Mesothelial cell of epicardium (in vitro differentiated cells): ENCODE results near the gene NPY2R. TPM values are rescaled to one million over a fixed set of nuclear protein-coding genes. Genes with fewer than 3 reads are reported as not detected.

ENCODE experiments used
- DNase-seq, 2 experiments: peaks; one replicate each; pipeline ENCODE4 v3.0.0; 2021; ENCODE audit warnings: low spot score in 2 of 2; ENCODE audit not compliant: unreplicated experiment in 2 of 2
- H3K27ac Mint-ChIP-seq: 2 replicates; pipeline ENCODE4 v1.8.0; 2021; ENCODE audit warnings: mixed read lengths
- H3K27me3 Mint-ChIP-seq: 2 replicates; pipeline ENCODE4 v1.8.0; 2021; ENCODE audit warnings: low read depth, mixed read lengths
- H3K36me3 Mint-ChIP-seq: 2 replicates; pipeline ENCODE4 v1.8.0; 2021; ENCODE audit warnings: mixed read lengths
- H3K4me1 Mint-ChIP-seq: 2 replicates; pipeline ENCODE4 v1.8.0; 2021; ENCODE audit warnings: mixed read lengths
- H3K4me3 Mint-ChIP-seq: 2 replicates; pipeline ENCODE4 v1.8.0; 2021; ENCODE audit warnings: mild to moderate bottlenecking, moderate library complexity, mixed read lengths
- H3K9me3 Mint-ChIP-seq: 2 replicates; pipeline ENCODE4 v1.8.0; 2021; ENCODE audit warnings: mixed read lengths
- CTCF ChIP-seq: fragments of 200-600 bp; sonication (generic); IDR thresholded peaks from one replicate; pipeline ENCODE4 v1.5.0; 2021; ENCODE audit warnings: antibody characterized with exemption; ENCODE audit not compliant: unreplicated experiment
- total RNA-seq: library from RNA; stranded (reverse); gene quantifications from 3 replicates; pipeline ENCODE4 v1.2.1, GENCODE V29; 2021

Gene NPY2R
- 0.09 TPM in 1 of 3 replicates, not detected in the others for total RNA-seq

GRCh38 chr4:155208258-155209054 lies at the start of gene NPY2R:
Gene NPY2R, plus strand, starts transcription at chr4:155208636. Its CDS starts 5,304 bp downstream, at chr4:155213940.
- peaks cover 12% of the 10 kb centered on the region for H3K4me1 Mint-ChIP-seq
- no peak within 1 kb of the TSS for H3K27ac Mint-ChIP-seq
- peak in 1 of 2 experiments; percentile 40 for DNase-seq
- no peaks in the 10 kb centered on the region for H3K9me3 Mint-ChIP-seq
- TF ChIP-seq CTCF: no peak
- no peaks in the 10 kb centered on the region for H3K36me3 Mint-ChIP-seq
- H3K4me3 Mint-ChIP-seq: peak within 1 kb of the TSS; percentile 72
- H3K27me3 Mint-ChIP-seq: peaks cover 88% of the 10 kb centered on the region

- Mint-ChIP-seq H3K27me3 (peaks cover 6% of the 10 kb centered on the region), H3K27ac (no peak overlapping the region), H3K4me1 (no peaks in the 10 kb centered on the region), H3K36me3 (no peaks in the 10 kb centered on the region), H3K4me3 (no peak overlapping the region), H3K9me3 (no peaks in the 10 kb centered on the region)
- DNase-seq: no peak
- TF ChIP-seq CTCF: no peak
These were observed 47.1 kb upstream of the NPY2R start for GRCh38 chr4:155161357-155161756.

GRCh38 chr4:155164718-155165117 lies 43.7 kb upstream of the NPY2R start:
- Mint-ChIP-seq H3K27ac (no peak overlapping the region), H3K4me1 (no peaks in the 10 kb centered on the region)
- TF ChIP-seq CTCF: no peak

GRCh38 chr4:155170569-155170968 lies 37.9 kb upstream of the NPY2R start:
- H3K36me3 Mint-ChIP-seq: no peaks in the 10 kb centered on the region
- H3K4me1 Mint-ChIP-seq: no peaks in the 10 kb centered on the region
- no peak overlapping the region for H3K27ac Mint-ChIP-seq

More at GRCh38 chr4:155164718-155165117, 43.7 kb upstream of the NPY2R start:
- Mint-ChIP-seq H3K27me3 (peaks cover 6% of the 10 kb centered on the region), H3K36me3 (no peaks in the 10 kb centered on the region), H3K4me3 (no peak overlapping the region), H3K9me3 (peaks cover 3% of the 10 kb centered on the region)
- no peak for DNase-seq

GRCh38 chr4:155173371-155173770 lies 35.1 kb upstream of the NPY2R start:
- TF ChIP-seq CTCF: no peak
- DNase-seq: no peak
- H3K9me3 Mint-ChIP-seq: peaks cover 6% of the 10 kb centered on the region
- peaks cover 14% of the 10 kb centered on the region for H3K27me3 Mint-ChIP-seq
- no peak overlapping the region for H3K27ac Mint-ChIP-seq
- no peak overlapping the region for H3K4me3 Mint-ChIP-seq
- H3K36me3 Mint-ChIP-seq: no peaks in the 10 kb centered on the region
- H3K4me1 Mint-ChIP-seq: no peaks in the 10 kb centered on the region

More at GRCh38 chr4:155170569-155170968, 37.9 kb upstream of the NPY2R start:
- Mint-ChIP-seq H3K4me3 (no peak overlapping the region), H3K27me3 (peaks cover 4% of the 10 kb centered on the region), H3K9me3 (peaks cover 6% of the 10 kb centered on the region)
- DNase-seq: no peak
- TF ChIP-seq CTCF: no peak
